Pulmonary artery endothelial cell (primary cell): Measurements from ENCODE around the gene HES6. TPM values are rescaled to one million over a fixed set of nuclear protein-coding genes. Genes with fewer than 3 reads are reported as not detected.

Experiments
- DNase-seq: peaks from one replicate; pipeline ENCODE4 v3.0.0-alpha.2; 2011; ENCODE audit warnings: low read depth, low spot score
- total RNA-seq: library from RNA; depleted of rRNA; stranded (reverse); fragments of >200 nt; gene quantifications from 2 replicates; pipeline ENCODE4 v1.2.3, GENCODE V29; 2014

Gene HES6
- total RNA-seq, 1 donor from 2014 or later = 6.6 TPM

DNA sequence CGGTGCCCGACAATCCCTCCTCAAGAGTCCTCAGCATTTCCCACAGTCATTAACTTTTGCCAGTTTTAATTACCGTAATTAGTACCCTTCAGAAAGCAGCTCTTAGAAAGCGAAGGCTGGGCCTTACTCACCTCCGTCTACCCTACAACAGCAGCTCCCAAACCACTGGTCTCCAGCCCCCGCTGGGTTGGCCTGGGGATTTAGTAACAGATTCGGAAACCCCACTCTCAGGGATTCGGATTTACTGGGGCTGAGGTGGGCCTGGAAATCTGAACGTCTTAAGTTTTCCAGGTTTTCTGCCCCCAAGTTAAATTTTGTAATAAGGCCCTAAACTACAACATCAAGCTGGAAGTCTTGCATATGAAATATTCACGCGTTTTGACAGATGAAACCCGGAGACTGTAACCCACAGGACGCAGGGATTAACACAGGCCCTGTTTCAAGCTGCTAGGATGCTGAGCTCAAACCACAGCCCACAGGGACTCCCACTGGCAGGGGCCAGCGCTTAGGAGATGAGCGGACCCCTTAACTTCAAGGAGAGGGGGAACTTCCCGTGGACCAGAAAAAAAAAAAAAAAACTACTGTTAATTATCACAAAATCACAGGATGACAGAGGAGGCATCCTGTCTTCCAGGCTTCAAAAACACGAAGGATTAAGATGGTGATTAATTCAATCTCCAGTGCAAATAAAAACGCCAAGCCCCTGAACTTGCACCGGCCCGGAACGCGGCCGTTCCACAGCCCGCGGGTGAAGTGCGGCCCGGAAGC, 37.3 kb downstream of the HES6 start:
- no peak for DNase-seq

DNA sequence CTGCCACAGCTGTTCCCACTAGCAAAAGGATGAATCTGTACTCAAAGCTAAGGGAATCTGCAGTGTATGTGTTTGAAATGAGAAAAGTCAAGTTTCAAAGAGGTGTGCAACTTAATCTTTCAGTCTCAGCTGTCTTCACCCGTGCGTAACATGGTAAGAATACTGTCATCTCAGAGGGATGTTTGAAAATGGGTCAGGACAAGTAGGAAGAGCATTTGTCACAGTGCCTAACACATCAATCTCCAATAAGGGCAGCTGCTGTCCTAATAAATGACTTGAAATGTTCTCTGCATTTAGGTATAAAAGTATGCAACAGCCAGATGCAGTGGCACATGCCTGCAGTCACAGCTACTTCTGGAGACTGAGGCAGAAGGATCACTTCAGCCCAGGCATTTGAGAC, 49.4 kb downstream of the HES6 start:
- DNase-seq = no peak

Other genes with a start within 250 kb of the HES6 start
- gene SCLY, start 179.0 kb downstream of the HES6 start, total RNA-seq = 24.5 and 42.0 TPM in 2 replicates
- under 0.01 TPM in 1 of 2 replicates, not detected in the other for gene ESPNL, start 139.7 kb downstream of the HES6 start, total RNA-seq
- gene KLHL30, start 101.4 kb downstream of the HES6 start, total RNA-seq = not detected in 2 replicates
- gene ERFE, start 81.1 kb downstream of the HES6 start, total RNA-seq = 0.46 and 0.53 TPM in 2 replicates
- gene ILKAP, start 36.3 kb downstream of the HES6 start, total RNA-seq = 19.1 and 26.7 TPM in 2 replicates
- 2.2 and 2.4 TPM in 2 replicates for gene PER2, start 48.6 kb upstream of the HES6 start, total RNA-seq
- 10.3 and 10.8 TPM in 2 replicates for gene TRAF3IP1, start 80.5 kb upstream of the HES6 start, total RNA-seq
- 21.2 and 34.9 TPM in 2 replicates for gene ASB1, start 186.9 kb upstream of the HES6 start, total RNA-seq